Measurements from ENCODE around the gene CCDC106.

Gene CCDC106

DNA sequence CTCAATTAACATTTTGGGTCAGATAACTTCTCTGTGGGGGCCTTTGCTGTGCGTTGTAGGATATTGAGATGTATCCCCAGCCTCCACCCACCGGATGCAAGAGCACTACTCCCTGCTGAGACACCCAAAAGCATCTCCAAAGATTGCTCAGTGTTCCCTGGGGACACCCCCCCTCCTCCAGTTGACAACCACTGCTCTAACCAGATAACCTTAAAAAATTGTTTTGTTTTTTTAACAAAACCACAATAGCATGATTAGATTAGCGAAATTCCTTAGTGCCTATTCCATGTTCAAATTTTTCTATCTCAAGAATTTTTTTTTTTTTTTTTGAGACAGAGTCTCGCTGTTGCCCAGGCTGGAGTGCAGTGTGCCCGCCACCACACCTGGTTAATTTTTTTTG is 24.4 kb downstream of the CCDC106 start:
- no peak for DNase-seq

DNA sequence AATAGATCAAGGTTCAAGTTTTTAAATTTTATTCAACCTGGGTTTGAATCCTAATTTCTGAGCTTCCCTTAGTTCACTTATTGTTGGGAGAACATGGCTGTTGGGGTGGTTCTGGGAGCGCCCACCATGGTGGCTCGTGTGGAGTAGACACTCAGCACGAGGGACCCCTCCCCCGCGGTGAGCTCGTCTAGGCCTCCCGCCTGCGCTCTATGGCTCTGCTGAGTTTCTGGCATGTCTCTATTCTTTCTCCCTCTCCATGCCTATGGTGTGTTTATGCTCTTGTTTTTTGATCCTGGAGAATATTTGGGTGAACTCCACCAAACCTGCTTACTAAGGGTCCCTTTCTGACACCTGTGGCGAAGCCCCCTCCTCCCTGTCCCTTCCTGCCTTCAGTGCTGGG is 25.5 kb downstream of the CCDC106 start:
- DNase-seq, result no peak

DNA sequence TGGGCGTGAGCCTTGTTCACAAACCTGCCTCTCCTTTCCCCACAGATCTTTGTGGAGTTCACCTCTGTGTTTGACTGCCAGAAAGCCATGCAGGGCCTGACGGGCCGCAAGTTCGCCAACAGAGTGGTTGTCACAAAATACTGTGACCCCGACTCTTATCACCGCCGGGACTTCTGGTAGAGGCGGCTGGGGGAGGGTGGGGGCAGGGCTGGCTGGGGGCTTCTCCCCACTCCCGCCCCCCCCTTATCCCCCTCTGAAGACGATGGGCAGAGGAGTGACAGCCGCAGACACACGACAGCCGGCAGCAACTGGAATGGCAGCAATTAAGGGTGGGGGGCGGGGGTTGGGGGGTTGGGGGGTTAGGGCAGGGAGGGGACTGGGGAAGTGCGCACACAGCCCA is 25.9 kb downstream of the CCDC106 start:
- no peak for DNase-seq

DNA sequence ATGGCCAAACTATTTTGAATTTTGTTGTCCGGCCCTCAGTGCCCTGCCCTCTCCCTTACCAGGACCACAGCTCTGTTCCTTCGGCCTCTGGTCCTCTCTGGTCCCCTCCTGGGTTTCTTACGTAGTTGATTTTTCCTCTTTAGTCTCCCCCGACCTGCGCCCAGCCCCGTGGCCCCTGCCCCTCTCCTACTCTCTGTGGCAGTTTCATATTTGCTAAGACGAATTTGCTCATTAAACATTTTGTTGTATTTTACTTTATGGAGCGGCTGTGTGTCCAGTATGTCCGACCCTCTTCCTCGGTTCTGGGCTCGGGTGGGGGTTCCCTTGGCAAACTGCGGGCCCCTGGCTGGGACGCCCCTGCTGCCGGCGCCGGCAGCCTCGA is 26.4 kb downstream of the CCDC106 start:
- no peak for DNase-seq

DNA sequence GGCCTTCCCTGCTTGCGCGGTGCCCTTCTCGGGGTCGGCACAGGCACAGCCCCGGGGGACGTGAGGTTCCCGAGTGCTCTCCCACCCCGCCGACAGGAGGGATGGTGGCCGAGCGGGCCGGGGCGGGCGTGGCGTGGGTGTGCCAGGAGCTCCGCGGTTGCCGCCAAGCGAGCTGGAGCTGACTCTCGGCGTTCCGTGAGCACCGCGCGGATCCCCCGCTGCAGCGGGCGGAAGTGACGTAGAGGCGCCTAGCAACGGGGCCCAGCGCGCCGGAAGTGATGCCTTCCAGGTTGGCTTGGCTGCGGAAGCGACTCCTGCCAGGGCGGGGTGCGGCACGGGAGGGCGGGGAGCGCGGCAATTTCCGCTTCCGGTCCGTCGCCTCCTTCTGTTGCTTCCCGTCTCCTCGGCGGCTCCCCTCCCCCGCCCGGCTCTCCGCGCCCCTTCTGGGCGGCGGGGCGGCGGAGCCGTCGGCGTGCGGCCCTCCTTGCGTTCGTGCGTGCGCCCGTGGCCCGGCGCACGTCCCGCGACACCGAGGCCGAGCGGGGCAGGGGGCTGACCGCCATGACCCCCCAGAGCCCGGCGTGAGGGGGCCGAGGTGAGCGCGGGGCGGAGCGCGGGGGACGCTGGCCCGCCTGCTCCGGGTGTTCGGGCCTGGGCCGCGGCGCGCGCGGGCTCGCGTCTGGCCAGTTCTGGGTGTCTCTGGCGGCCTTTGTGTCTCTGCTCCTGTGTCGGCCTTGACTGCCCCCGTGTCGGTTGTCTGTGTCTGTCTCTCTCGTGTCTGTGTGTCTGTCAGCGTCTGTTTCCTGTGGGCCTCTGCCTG is 27.0 kb downstream of the CCDC106 start, which contains the start of gene EPN1:
TSS of gene EPN1 (plus strand) at position 386 of the 820 bp plus-strand sequence. CDS start 3,402 bp downstream, outside the sequence.
- DNase-seq, result peak; percentile 93

DNA sequence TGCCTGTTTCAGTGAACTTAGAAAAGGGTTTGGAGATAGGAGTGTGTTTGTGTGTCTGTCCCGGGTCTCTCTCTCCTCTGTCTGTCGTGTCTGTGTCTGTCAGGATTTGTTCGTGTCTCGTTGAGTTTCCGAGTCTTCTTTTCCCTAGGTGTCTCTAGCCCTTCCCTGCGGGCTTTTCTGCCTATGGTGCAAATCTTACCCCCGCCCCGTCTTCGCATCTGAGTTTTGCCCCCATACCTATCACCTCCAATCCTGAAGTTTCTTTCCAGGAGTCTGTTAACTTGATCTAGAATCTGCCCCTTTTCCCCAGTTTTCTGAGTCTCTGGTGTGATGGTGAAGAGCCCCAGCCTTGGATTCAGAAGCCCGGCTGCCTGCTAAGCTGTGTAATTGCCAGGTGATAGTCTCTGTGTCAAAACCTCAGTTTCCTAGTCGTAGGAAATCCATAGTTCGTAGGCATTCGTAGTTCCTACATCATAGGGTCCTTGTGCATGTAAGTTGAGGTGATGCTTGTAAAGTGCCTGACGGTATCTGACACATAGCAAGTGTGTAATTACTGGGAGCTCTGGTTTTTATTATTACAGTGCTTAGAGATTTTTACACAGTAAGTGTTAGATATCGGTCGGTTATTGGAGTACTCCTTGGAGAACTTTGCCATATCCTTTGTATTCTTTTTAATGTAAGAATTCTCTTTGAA is 27.8 kb downstream of the CCDC106 start:
- DNase-seq, result no peak

DNA sequence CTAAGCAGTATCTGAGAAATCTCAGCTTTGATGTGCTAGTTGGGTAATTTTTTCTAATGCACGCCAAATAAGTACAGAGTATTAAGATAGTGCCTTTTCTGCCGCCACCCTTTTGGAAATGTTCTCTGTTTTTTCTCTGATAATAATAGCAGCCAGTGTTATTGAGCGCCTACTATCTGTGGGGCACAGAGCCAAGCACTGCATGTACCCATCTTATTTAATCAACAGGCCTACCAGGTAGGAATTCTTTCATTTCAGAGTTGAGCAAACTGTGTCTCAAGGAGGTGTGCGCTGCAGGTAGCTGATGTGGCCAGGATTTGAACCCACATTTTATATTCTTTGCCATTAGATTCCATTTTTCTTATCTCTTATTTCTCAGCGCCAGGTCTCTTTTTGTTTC is 28.4 kb downstream of the CCDC106 start:
- DNase-seq, result no peak

DNA sequence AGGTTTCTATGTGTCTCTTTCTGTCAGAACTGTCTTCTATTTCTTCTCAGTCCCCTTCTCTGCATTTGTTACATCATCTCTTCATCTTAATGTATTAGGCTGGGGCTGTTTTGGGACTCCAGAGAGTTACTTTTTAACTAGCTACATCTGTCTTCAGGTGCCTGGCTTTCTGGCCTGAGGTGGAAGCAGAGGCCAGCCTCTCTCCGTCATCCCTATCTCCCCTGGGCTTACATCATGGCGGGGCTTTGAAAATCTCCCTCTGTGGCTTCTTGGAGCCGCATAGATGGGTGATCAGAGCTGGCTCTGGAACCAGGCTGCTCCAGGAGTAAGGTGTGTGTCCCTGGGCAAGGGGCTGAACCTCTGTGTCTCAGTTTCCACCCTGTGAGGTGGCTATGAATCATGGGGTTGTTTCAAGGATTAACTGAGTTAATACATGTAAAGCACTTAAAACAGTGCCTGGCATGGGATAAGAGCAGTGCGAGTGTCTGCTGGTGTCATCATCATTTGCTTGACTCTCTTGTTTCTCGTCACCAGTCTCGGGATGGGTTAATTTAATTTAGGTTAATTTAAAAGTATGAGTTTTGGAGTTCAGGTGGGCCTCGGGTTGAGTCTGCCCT is 29.0 kb downstream of the CCDC106 start:
- DNase-seq, result no peak

DNA sequence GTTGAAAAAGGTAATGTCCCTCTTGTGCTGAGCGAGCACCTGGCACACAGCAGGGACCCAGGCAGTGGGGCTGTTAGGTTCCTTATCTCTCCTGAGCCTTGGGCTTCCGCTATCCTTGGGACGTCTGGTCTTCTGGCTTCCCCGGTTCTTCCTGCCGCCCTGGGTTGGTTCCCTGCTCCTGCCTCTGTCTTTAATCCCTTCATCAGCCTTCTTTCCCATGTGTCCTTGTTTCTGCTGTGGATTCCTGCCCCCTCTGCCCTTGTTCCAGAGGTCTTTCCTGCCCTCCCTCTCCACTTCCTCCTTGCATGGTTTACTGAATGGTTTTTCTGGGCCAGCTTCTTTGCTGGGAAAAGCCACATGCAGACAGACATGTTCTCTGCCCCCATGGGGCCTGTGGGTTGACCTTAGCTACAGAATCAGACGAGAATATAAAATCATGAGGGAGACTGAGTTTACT is 29.6 kb downstream of the CCDC106 start:
- DNase-seq, result no peak

DNA sequence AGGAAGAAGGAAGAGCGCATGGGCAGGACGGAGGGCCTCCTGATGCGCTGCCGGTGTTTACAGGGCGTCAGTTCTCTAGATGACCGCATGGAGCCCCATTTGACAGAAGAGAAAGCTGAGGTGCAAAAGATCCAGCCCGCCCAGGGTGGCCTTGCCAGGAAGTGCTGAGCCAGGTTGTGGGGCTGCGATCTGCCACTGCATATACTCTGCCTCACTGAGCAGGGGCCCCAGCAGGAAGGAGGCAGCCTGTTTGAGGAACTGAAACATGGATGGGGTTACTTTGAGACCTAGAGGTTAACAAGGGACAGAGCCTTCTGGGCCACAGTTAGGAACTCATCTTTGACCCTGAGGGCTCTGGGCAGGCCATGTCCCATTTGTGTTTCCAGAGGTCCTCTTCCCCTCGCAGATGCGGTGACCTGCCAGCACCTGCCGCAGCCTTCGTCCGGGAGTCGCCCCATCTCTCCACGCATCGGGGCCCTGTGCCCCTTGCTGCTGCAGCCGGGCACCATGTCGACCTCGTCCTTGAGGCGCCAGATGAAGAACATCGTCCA is 30.2 kb downstream of the CCDC106 start:
- no peak for DNase-seq

DNA sequence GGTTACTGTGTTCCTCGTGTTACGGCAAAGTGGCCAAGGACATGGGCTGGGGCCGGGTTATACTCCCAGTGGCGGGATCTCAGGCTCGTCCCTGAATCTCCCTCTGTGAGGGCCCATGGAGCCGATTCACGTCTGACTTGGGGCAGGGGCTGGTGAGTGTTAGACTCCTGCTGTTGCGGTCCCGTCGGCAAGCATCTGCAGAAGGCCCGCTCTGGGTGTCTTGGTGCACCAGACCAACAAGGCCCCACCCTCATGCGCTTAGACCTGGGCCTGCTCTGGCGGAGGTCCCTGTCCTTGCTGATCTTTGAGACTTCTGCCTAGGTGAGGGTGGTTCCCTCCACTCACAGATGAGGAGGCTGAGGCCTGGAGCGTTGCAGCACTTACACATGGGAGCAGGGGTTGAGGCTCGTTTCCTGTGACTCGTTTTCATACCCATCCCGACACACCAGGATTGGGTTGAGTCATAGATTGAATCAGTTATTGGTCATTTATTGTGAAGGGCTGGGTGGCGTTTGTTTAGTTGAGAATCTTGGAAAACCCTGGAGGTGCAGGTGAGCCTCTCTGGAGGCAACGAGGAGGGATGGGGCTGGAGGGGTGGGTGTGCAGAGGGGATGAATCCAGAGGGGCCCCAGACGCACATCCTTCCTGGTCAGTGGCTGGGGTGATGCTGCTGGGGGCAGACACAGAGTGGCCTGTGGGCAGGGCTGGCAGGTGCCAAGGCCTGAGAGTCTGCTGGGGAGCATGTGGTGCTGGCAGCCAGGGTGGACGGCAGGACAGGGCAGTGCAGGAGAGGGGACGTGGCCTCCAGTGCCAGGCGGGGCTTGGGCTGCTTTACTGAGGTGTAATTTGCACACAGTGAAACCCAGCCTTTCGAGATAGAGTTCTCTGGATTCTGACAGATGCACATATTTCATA is 31.6 kb downstream of the CCDC106 start:
- DNase-seq, result no peak

DNA sequence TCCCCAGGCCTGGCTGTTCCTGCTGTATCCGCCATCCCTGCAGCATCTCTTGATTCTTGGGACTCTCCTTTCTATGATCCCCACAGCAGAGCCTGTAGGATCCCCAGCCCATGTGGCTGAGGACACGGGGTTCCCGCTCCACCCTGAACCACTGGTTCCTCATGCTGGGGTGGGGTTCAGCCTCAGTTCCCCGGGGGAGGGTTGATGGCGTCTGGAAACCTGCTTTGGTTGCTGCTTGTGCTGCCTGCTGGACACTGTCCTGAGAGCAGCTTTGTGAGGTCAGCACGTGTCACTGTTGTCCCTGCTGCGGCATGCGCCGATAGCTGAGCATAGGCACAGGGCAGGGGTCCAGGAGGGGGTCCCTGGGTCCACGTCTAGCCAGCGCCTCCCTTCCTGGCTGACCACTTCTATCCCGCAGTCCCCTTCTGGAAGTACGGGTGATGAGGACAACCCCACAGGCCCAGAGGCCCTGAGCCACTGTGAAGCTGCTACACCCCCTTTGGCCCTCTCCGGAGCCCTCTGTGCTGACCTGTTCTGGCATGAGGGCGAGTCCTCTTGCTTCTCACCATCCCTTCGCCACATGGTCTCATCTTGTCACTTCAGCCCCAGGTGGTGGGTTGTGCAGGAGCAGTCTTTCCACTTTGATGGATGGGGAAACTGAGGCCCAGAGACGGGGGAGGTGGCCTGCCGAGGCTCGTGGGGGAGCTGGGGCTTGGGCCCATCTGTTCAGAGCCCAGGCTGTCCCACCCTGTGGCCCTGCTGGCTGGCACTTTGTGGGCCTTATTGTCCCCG is 32.5 kb downstream of the CCDC106 start:
- DNase-seq, result no peak

DNA sequence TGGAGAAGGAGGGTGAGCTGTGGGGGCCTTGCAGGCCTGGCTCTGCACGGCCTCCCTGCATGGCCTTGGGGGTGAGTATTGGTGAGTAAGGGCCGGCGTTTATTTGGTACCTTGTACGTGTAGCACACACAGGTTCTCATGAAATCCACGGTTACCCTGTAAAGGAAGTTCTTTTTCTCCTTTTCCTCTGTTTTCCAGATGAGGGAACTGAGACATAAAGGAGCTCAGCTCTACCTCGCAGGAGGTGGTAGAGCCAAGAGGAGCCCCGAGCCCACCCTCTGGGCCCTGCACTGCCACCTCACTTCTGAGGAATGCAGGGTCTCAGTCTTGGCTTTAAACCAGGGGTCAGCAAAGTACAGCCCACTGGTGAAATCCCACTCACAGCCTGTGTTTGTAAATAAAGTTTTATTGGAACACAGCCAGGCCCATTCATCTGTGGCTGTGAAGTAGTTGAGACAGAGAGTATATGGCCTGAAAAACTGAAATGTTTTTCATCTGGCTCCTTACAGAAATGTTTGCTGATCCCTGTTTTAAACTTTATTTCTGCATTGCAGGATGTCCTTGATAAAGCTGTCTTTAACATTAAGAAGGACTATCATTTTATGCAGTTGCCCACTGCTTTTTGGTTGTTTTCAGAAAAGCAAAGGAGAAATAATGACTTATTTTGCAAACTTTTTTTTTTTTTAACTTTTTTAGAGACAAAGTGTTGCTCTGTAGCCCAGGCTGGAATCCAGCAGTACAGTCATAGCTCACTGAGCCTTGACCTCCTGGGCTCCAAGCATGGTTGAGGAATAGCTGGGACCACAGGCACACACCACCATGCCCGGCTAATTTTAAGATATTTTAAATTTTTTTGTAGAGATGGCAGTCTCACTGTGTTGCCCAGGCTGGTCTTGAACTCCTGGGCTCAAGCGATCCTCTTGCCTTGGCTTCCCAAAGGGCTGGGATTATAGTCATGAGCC is 33.4 kb downstream of the CCDC106 start:
- no peak for DNase-seq

DNA sequence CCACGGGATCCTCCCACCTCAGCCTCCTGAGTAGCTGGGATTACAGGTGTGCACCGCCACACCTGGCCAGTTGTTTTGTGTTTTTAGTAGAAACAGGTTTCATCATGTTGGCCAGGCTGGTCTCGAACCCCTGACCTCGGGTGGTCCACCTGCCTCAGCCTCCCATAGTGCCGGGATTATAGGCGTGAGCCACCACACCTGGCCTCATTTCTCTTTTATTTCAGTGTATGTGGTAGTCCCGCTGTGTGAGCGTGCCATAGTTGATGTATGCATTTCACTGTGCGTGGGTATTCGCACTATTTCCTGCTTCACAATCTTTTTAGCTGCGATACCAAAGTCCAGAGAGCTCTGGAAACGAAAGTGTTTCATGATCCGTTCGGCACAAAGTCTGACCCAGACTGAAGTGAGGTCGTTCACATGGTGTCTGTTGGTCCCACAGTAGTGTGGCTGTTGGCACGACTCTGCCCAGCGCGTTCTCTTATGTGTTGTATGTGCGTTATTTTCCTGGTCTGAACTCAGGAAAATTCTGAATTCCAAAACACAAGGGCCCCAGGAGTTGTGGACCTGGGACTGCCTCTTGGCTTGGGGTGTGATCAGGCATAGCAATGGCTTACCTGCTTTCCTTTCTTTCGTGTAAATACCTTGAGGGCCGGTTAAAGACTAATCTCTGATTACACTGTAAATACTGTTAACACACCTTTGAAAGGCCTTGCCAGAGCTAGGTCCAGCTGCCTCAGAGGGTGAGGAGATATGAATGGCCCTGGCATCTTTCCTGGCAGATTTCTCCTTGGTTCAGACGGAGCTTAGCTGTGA is 35.6 kb downstream of the CCDC106 start:
- DNase-seq, result no peak

DNA sequence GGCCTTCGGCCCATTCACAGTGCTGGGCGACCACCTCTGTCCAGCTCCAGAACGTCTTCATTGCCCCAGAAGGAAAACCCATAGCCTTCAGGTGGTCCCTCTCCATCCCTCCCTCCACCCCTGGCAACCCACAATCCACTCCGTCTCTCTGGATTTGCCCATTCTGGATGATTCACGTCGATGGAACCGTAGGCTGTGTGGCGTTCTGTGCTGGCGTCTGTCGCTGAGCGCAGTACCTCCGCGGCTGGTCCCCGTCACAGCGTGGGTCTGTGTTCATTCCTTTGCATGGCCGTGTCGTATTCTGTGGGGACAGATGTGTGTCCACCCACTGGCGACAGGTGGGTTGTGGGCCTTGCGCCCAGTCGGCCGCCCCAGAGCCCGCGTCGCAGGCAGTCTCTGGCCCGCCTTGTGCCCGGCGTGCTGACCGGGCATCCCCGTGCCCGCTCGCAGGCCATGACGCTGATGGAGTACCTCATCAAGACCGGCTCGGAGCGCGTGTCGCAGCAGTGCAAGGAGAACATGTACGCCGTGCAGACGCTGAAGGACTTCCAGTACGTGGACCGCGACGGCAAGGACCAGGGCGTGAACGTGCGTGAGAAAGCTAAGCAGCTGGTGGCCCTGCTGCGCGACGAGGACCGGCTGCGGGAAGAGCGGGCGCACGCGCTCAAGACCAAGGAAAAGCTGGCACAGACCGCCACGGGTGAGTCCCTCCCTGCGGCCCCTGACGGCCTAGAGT is 37.1 kb downstream of the CCDC106 start:
- DNase-seq, result no peak

DNA sequence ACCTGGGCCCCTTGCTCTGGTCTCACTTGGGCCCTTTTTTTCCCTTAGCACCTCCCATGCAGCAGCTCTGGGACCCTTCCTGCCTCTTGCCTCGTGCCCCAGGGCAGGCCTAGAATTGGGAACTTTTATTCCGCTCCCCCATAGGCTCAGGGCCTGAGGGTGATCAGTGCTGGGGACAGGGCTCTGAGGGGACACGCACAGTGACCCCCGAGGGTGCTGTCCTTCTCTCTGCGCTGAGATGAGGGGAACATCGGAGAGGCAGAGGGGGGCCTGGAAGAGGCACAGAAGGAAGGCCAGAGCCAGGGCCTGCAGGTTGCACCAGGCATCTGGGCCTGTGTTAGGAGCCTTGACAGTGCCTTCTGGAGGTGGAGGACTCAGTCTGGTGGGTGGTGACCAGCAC is 37.8 kb downstream of the CCDC106 start:
- no peak for DNase-seq

DNA sequence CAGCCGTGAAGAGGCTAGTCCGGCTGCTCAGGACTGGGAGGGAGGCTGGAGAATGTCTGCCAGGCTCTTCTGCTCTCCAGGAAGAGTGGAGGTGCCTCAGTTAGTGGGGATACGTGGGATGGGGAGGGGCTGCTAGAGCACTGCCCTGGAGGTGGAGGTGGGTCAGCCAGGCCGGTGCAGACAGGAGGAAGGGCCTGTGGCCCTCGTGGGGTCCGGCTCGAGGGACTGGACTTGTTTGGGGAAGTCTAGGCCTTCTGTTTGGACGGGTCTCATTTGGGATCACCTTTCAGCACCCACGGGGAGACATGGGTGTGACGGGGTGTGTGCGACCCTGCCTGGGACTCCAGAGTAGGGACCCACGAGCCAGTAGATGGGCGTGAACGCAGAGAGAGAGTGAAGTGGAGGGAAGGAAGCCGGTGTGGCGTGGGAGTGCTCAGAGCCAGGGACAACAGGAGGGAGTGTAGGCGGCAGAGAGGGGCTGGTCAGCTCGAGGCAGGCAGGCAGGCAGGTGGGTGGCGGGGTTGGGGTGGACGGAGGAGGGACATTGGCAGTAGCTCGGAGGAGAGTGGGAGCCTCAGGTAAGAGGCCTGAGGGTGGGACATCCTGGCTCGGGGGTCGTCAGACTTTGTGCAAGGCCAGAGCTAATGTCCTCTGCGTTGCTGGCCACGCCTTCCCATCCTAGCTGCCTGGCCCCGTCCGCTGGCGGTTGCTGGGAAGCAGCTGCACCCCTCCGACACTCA is 38.5 kb downstream of the CCDC106 start:
- DNase-seq, result no peak

Data from DMS153 (cell line).